ENCODE data around the gene ITLN2.
"Not testable (repeated sequence)": the region's sequence is repeated elsewhere in the genome, so short reads cannot be mapped to it uniquely, and the experiment has no call there.

Gene ITLN2

GRCh38 chr1:160954158-160955104, at the start of gene ITLN2:
ITLN2 (minus strand) TSS chr1:160954809; CDS start chr1:160954741, 68 bp downstream.
- DNase-seq (ENCODE audit: low spot score), result peak; percentile 74

DNA sequence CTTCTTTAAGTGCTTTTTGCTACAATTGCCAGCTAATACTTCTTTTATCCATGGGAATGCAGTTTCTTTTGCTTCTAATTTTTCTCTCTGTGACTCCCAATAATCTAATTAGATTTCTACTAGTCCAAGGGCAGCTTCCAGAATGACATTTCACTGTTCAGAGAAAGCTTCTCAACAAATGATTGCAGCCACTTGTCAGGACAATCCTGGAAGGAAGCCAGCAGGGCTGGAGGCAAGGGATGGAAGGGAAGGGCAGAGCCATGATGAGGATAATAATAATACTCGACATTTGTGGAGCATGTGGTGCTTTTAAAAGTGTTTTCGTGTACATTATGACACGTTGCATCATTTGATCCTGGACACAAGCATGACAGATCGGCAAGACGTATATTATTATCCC, 46.9 kb upstream of the ITLN2 start:
- DNase-seq (ENCODE audit: low spot score), result no peak

DNA sequence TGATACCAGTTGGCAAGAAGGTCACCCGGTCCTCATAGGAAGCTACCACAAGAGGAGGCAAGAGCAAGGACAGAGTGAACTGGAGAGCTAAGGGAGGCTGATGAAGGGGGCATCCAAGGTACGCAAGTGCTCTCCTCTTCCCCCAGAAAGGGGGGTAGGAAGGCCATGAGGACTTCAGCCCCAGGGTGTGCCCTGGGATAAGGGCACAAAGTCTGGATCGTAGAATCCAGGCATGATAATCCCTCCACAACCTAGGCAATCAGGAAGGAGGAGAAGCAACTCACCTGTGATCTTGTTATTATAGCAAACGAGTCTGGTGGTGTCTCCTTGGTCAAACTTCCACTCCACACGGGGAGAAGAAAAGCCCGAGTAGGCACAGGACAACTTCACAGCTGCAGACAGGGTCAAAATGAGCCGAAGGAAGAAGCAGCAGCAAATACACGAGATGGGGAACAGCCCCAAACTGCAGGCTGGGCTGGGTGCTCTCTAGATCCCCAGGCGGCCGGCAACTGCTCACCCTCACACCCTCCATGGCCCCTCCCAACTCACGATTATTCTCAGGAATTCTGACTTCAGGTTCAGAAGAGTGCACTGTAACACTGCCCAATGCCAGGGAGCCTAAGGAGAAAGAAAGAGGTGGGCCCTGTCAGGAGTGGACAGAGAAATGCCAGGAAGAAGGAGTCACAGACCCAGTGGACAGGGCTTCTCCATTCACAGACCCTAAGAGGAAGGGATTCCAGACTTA, 46.3 kb upstream of the ITLN2 start:
- DNase-seq (ENCODE audit: low spot score), result no peak

DNA sequence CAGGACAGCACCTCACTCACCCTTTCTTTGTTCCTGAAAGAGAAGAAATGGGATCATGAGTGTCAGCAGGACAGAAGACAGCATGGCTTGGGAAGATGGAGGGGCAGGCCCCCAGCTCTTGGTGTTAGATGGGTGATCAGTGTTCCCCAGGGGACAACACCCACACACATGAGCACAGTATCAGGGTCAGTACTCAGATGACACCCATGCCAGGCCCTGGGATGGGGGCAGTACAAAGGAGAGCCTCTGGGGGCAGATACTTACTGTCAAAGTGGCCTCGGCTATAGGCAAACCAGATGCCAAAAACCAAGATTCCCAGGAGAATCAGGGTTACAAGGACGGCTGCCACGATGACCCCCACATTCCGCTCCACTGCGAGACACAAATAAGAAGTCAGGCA, 44.8 kb upstream of the ITLN2 start:
- no peak for DNase-seq (ENCODE audit: low spot score)

GRCh38 chr1:160997323-160998038, 42.9 kb upstream of the ITLN2 start:
- peak; percentile 85 for DNase-seq (ENCODE audit: low spot score)

DNA sequence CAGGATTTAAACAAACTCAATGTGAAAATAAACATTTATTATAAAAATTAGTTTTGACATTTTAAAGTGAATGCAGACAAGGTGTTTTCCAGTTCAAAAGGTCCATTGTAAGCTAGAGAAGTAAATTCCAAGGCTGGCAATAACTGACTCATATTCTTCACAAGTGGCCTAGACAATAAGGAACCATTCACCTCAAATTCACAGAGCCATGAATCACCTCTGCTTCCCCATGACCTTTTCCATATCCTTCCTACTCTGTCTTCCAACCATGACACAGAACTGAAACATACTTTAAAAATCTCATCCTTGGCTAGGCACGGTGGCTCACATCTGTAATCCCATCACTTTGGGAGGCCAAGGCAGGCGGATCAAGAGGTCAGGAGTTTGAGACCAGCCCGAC, 41.6 kb upstream of the ITLN2 start:
- peak; percentile 90 for DNase-seq (ENCODE audit: low spot score)

DNA sequence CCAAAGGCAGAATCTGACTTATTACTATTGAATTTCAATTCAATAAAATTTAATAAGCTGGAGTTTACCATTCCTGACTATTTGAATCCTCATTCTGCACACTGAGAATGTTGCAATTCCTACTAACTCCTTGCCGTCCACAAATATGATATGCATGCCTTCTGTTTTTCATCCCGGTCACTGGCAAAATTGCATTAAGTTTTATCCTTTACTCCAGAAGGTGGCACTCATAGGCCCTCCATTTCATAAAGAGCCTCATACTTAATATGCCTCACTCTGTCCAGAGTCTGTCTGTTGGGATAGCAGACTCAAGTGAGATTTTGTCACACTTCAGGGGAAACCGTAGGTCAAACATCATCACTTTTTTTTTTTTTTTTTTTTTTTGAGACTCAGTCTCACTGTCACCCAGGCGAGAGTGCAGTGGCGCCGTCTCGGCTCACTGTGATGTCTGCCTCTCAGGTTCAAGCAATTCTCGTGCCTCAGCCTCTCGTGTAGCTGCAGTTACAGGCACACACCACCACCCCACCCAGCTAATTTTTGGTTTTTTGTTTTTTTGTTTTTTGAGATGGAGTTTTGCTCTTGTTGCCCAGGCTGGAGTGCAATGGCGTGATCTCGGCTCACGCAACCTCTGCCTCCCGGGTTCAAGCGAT, 39.1 kb upstream of the ITLN2 start:
- DNase-seq (ENCODE audit: low spot score), result peak; percentile 38

DNA sequence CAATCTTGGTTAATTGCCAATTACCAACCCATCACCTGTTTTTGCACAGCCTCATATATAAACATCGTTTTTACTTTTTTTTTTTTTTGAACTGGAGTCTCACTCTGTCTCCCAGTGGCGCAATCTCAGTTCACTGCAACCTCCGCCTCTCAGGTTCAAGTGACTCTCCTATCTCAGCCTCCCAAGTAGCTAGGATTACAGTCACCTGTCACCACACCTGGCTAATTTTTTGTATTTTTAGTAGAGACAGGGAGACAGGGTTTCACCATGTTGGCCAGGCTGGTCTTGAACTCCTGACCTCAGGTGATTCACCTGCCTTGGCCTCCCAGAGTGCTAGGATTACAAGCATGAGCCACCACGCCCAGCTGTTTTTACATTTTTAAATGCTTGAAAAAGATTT, 37.4 kb upstream of the ITLN2 start:
- not testable (repeated sequence) for DNase-seq (ENCODE audit: low spot score)

GRCh38 chr1:160987359-160988050, 32.9 kb upstream of the ITLN2 start:
- no peak for DNase-seq (ENCODE audit: low spot score)

GRCh38 chr1:160985723-160986122, 31.1 kb upstream of the ITLN2 start:
- no peak for DNase-seq (ENCODE audit: low spot score)

GRCh38 chr1:160981584-160982411, 27.2 kb upstream of the ITLN2 start:
- DNase-seq (ENCODE audit: low spot score), result no peak

GRCh38 chr1:160979286-160979685, 24.7 kb upstream of the ITLN2 start:
- no peak for DNase-seq (ENCODE audit: low spot score)

DNA sequence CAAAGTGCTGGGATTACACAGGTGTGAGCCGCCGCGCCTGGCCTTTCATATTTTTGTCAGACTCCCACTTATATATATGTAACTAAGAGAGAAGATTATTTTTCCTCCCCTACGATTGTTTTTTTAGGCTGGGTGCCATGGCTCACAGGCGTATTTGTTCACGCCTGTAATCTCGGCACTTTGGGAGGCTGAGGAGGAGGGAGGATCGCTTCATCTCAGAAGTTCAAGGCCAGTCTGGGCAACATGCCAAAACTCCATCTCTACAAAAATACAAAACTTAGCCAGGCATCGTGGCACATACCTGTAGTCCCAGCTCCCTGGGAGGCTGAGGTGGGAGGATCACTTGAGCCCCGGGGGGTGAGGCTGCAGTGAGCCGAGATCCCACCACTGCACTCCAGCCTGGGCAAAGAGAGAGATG, 23.9 kb upstream of the ITLN2 start:
- DNase-seq (ENCODE audit: low spot score), result no peak

GRCh38 chr1:160975026-160975425, 20.4 kb upstream of the ITLN2 start:
- DNase-seq (ENCODE audit: low spot score), result no peak

GRCh38 chr1:160973491-160973890, 18.9 kb upstream of the ITLN2 start:
- no peak for DNase-seq (ENCODE audit: low spot score)

DNA sequence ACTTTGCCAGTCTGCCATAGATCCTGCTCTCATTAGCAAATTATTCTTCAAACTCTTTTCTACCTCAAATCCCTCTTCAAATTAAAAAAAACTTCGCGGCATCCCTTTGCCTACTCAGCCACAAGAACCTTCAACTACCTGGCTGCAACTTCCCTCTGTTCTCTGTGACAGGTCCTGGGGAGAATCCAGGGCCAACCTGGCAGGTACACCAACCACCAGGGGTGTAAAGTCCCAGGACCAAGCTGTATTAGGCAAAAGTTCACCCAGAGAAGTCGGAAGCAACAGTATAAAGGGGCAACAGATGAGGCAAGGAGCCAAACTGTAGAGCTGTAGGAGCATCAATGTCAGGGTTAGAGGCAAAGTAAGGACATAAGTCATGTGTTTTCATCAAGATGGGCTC, 18.3 kb upstream of the ITLN2 start:
- no peak for DNase-seq (ENCODE audit: low spot score)

- no peak for DNase-seq (ENCODE audit: low spot score)
Observed at GRCh38 chr1:160971618-160972056, 17.0 kb upstream of the ITLN2 start.

DNA sequence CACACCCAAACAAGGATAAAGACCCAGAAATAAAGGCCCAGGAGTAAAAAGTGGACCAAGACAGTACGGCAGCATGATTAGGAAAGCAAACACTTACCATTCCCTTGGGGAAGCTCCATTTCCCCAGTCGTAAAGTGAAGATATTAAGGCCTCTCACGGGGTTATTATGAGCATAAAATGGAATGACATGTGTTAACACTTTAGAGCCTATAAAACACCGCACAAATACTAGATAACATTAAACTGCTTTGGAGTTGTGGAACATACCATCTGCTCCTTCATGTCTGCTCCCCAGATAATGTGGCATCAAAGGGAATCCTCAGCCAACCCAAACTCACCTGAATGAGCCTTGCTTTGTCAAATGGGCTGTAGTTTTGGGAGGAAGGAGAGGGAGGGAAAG, 8.9 kb upstream of the ITLN2 start:
- DNase-seq (ENCODE audit: low spot score), result no peak

- no peak for DNase-seq (ENCODE audit: low spot score)
Observed at GRCh38 chr1:160961419-160961818, 6.8 kb upstream of the ITLN2 start.

- no peak for DNase-seq (ENCODE audit: low spot score)
Observed at GRCh38 chr1:160956966-160957365, 2.4 kb upstream of the ITLN2 start.
